HCEC 1CT (cell line): ENCODE data around the gene FZR1.
"Not testable (repeated sequence)": the region's sequence is repeated elsewhere in the genome, so short reads cannot be mapped to it uniquely, and the experiment has no call there.

ENCODE experiments used
- DNase-seq: peaks from one replicate; pipeline ENCODE4 v3.0.0-alpha.2; 2017

Gene FZR1

GRCh38 chr19:3517638-3518037, 11.5 kb downstream of the FZR1 start:
- no peak for DNase-seq

- no peak for DNase-seq
Measured at GRCh38 chr19:3518255-3518654, 12.1 kb downstream of the FZR1 start.

- DNase-seq = no peak
Measured at GRCh38 chr19:3518659-3519058, 12.5 kb downstream of the FZR1 start.

GRCh38 chr19:3519126-3519525, 13.0 kb downstream of the FZR1 start:
- DNase-seq = no peak

GRCh38 chr19:3520166-3521103, 14.3 kb downstream of the FZR1 start:
- no peak for DNase-seq

- no peak for DNase-seq
Measured at GRCh38 chr19:3521104-3521445, 15.0 kb downstream of the FZR1 start.

- no peak for DNase-seq
Measured at GRCh38 chr19:3522421-3523360, 16.6 kb downstream of the FZR1 start.

- no peak for DNase-seq
Measured at GRCh38 chr19:3523361-3524077, 17.4 kb downstream of the FZR1 start.

GRCh38 chr19:3524078-3524842, 18.1 kb downstream of the FZR1 start:
- no peak for DNase-seq

GRCh38 chr19:3524904-3525451, 18.9 kb downstream of the FZR1 start:
- no peak for DNase-seq

GRCh38 chr19:3526507-3527237, 20.6 kb downstream of the FZR1 start:
- DNase-seq = no peak

GRCh38 chr19:3527238-3527910, 21.3 kb downstream of the FZR1 start:
- no peak for DNase-seq

- no peak for DNase-seq
Measured at GRCh38 chr19:3528080-3528479, 22.0 kb downstream of the FZR1 start.

GRCh38 chr19:3528539-3529211, 22.6 kb downstream of the FZR1 start:
- DNase-seq = no peak

- DNase-seq = not testable (repeated sequence)
Measured at GRCh38 chr19:3529299-3529698, 23.2 kb downstream of the FZR1 start.

- DNase-seq = no peak
Measured at GRCh38 chr19:3530389-3530788, 24.3 kb downstream of the FZR1 start.

- no peak for DNase-seq
Measured at GRCh38 chr19:3531716-3532115, 25.6 kb downstream of the FZR1 start.

GRCh38 chr19:3532154-3532786, 26.2 kb downstream of the FZR1 start:
- DNase-seq = no peak

GRCh38 chr19:3533033-3533432, 26.9 kb downstream of the FZR1 start:
- DNase-seq = no peak
